Loucy (cell line): Measurements from ENCODE around the gene SCAMP4.

Source experiments
- H2AFZ ChIP-seq: fragments of 200-600 bp; sonication (generic); 2 replicates; pipeline ENCODE4 v1.6.0; 2016; ENCODE audit warnings: antibody characterized with exemption, mild to moderate bottlenecking, low read length, moderate library complexity
- H3F3A ChIP-seq: fragments of 200-600 bp; 2 replicates; pipeline ENCODE4 v1.6.0; 2016; ENCODE audit warnings: antibody characterized with exemption, low read depth, mild to moderate bottlenecking
- H3K27me3 ChIP-seq: fragments of 200-600 bp; sonication (generic); 2 replicates; pipeline ENCODE4 v1.6.1; 2014; ENCODE audit warnings: low read length, mild to moderate bottlenecking; ENCODE audit not compliant: insufficient read depth, poor library complexity, severe bottlenecking
- H3K36me3 ChIP-seq: fragments of 200-600 bp; sonication (generic); 2 replicates; pipeline ENCODE4 v1.6.1; 2016; ENCODE audit warnings: low read length; ENCODE audit not compliant: insufficient read depth
- H3K4me1 ChIP-seq: fragments of 200-600 bp; sonication (generic); 2 replicates; pipeline ENCODE4 v1.5.1; 2014; ENCODE audit warnings: low read length, mild to moderate bottlenecking; ENCODE audit not compliant: insufficient read depth, poor library complexity, severe bottlenecking
- H3K4me2 ChIP-seq: fragments of 200-600 bp; sonication (generic); 2 replicates; pipeline ENCODE4 v1.6.0; 2014; ENCODE audit warnings: antibody characterized with exemption, low read length, low read depth, mild to moderate bottlenecking; ENCODE audit not compliant: poor library complexity, severe bottlenecking
- H3K4me3 ChIP-seq: fragments of 200-600 bp; sonication (generic); 2 replicates; pipeline ENCODE4 v1.5.1; 2014; ENCODE audit warnings: low read length, mild to moderate bottlenecking, mixed read lengths; ENCODE audit not compliant: poor library complexity, severe bottlenecking
- H3K79me2 ChIP-seq: fragments of 200-600 bp; sonication (generic); 2 replicates; pipeline ENCODE4 v1.6.1; 2014; ENCODE audit warnings: low read length; ENCODE audit not compliant: insufficient read depth
- H3K9ac ChIP-seq: fragments of 200-600 bp; sonication (generic); 2 replicates; pipeline ENCODE4 v1.6.0; 2014; ENCODE audit warnings: mild to moderate bottlenecking, low read depth, low read length, moderate library complexity; ENCODE audit not compliant: poor library complexity, severe bottlenecking
- H3K9me2 ChIP-seq: fragments of 200-600 bp; sonication (generic); replicated peaks from 2 replicates; pipeline ENCODE4 v1.6.1; 2016; ENCODE audit warnings: low read depth, low read length, mixed read lengths
- H3K9me3 ChIP-seq: fragments of 200-600 bp; sonication (generic); 2 replicates; pipeline ENCODE4 v1.6.1; 2014; ENCODE audit warnings: mild to moderate bottlenecking, antibody characterized with exemption, low read length, low read depth; ENCODE audit not compliant: insufficient read depth
- H4K20me1 ChIP-seq: fragments of 200-600 bp; sonication (generic); 2 replicates; pipeline ENCODE4 v1.6.0; 2014; ENCODE audit warnings: antibody characterized with exemption, low read length, mild to moderate bottlenecking; ENCODE audit not compliant: insufficient read depth, poor library complexity, severe bottlenecking
- CTCF ChIP-seq: fragments of 200-600 bp; sonication (generic); conservative IDR thresholded peaks from 2 replicates; pipeline ENCODE4 v1.5.1; 2014; ENCODE audit warnings: mild to moderate bottlenecking, antibody characterized with exemption, low read length
- EZH2phosphoT487 ChIP-seq: fragments of 200-600 bp; IDR thresholded peaks from 2 replicates; pipeline ENCODE4 v1.6.1; 2018; ENCODE audit warnings: antibody characterized with exemption, mild to moderate bottlenecking, moderate library complexity, borderline replicate concordance

SCAMP4 gene

GRCh38 chr19:1909761-1910080 lies 4.5 kb downstream of the SCAMP4 start:
- Histone ChIP-seq H3K27me3 (no peaks in the 10 kb centered on the region), H4K20me1 (peaks cover 10% of the 10 kb centered on the region), H3F3A (no peaks in the 10 kb centered on the region), H3K4me1 (peaks cover 2% of the 10 kb centered on the region), H3K36me3 (peaks cover 9% of the 10 kb centered on the region; the same call in 1 of the 2 replicates), H3K9ac (no peak overlapping the region), H2AFZ (no peak overlapping the region), H3K9me2 (no peaks in the 10 kb centered on the region), H3K4me3 (no peak overlapping the region), H3K79me2 (peaks cover 70% of the 10 kb centered on the region), H3K4me2 (peak overlapping the region; percentile 16), H3K9me3 (no peaks in the 10 kb centered on the region)
- TF ChIP-seq CTCF = no peak
- no peak for TF ChIP-seq EZH2phosphoT487

DNA sequence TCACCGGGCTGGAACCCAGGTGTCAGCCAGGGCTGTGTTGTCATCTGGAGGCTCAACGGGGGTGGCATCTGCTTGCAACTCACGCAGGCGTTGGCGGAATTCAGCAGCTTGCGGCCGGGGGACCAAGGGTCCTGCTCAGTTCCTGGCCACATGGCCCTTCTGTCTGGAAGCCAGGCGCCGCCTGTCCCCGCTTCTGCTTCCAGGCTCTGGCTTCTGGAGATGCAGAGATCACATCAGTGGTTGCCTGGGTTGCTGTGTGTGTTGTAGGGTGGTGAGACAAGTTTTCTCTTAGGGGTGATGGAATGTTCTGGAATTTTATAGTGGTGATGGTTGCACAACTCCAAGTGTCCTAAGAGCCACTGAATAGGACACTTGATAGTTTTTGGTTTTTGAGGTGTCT lies 5.0 kb downstream of the SCAMP4 start:
- Histone ChIP-seq H3K4me2 (peak overlapping the region; percentile 16), H3F3A (no peaks in the 10 kb centered on the region), H3K27me3 (no peaks in the 10 kb centered on the region), H3K36me3 (peaks cover 9% of the 10 kb centered on the region; the same call in 1 of the 2 replicates), H2AFZ (no peak overlapping the region), H3K9ac (no peak overlapping the region), H3K9me2 (no peaks in the 10 kb centered on the region), H3K4me1 (no peaks in the 10 kb centered on the region), H3K79me2 (peaks cover 70% of the 10 kb centered on the region), H3K4me3 (no peak overlapping the region), H4K20me1 (peaks cover 10% of the 10 kb centered on the region), H3K9me3 (no peaks in the 10 kb centered on the region)
- TF ChIP-seq CTCF = no peak
- no peak for TF ChIP-seq EZH2phosphoT487

DNA sequence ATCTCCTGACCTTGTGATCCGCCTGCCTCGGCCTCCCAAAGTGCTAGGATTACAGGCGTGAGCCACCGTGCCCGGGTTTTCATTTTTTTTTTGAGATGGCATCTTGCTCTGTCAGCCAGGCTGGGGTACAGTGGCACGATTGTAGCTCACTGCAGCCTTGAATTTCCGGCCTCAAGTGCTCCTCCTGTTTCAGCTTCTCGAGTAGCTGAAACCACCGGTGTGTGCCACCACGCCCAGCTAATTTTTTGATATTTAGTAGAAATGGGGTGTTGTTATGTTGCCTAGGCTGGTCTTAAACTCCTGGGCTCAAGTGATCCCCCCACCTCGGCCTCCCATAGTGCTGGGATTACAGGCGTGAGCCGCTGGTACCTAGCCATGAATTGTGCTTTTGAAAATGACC lies 5.9 kb downstream of the SCAMP4 start:
- no peaks in the 10 kb centered on the region for H3K4me1 ChIP-seq
- peaks cover 65% of the 10 kb centered on the region for H3K79me2 ChIP-seq

More for the DNA sequence above, 5.9 kb downstream of the SCAMP4 start:
- no peak overlapping the region for H2AFZ ChIP-seq
- no peak overlapping the region for H3K4me3 ChIP-seq
- no peaks in the 10 kb centered on the region for H3F3A ChIP-seq
- peaks cover 10% of the 10 kb centered on the region for H4K20me1 ChIP-seq
- H3K9me3 ChIP-seq = no peaks in the 10 kb centered on the region
- no peaks in the 10 kb centered on the region for H3K27me3 ChIP-seq
- H3K36me3 ChIP-seq = peaks cover 9% of the 10 kb centered on the region; the same call in 1 of the 2 replicates
- H3K4me2 ChIP-seq = no peak overlapping the region
- no peaks in the 10 kb centered on the region for H3K9me2 ChIP-seq
- no peak overlapping the region for H3K9ac ChIP-seq
- no peak for TF ChIP-seq CTCF
- TF ChIP-seq EZH2phosphoT487 = no peak
